Stimulated activated CD4-positive, alpha-beta T cell treated with anti-CD3 and anti-CD28 coated beads, Interleukin-1b, Interleukin-23, amount 100 ng/mL, for 24 hours (primary cell): ENCODE data around the gene RIOK1.
A peak's percentile ranks its signal among the peaks of the same experiment; 100 is the strongest.
"Not testable (repeated sequence)": the region's sequence is repeated elsewhere in the genome, so short reads cannot be mapped to it uniquely, and the experiment has no call there.

Experiments
- DNase-seq, 4 experiments: peaks; one replicate each; pipeline ENCODE4 v3.0.0-alpha.2; 2020; ENCODE audit warnings: low read depth in 4 of 4, low spot score in 1 of 4

RIOK1 gene

GRCh38 chr6:7389451-7390225 lies at the start of gene RIOK1, which contains the start of gene CAGE1:
Gene RIOK1, plus strand, starts transcription at chr6:7389808. Its CDS starts 195 bp downstream, at chr6:7390003.
Gene CAGE1, minus strand, starts transcription at chr6:7389742. Its CDS starts 2,569 bp downstream, at chr6:7387173.
- peak; percentile 92 to 94 (median 92) for DNase-seq

DNA sequence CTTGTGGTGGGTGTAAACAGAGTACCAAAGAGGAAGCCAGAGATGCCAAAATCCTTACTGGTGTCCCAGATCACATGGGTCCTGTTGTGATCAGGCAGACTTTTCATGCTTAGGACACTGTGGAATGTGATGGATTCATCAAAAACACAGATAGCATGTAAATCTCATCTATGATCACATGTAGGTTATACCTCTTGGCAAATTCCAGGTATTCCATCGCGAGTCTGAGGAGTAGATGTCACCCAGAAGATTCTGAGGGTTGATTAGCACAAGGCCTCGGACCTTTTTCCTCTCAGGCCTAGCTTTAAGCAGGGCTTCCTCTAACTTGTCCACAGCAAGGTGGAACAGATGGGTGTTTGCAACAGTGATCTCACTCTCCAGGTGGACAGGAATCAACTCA lies 48.3 kb upstream of the RIOK1 start:
- no peak for DNase-seq

DNA sequence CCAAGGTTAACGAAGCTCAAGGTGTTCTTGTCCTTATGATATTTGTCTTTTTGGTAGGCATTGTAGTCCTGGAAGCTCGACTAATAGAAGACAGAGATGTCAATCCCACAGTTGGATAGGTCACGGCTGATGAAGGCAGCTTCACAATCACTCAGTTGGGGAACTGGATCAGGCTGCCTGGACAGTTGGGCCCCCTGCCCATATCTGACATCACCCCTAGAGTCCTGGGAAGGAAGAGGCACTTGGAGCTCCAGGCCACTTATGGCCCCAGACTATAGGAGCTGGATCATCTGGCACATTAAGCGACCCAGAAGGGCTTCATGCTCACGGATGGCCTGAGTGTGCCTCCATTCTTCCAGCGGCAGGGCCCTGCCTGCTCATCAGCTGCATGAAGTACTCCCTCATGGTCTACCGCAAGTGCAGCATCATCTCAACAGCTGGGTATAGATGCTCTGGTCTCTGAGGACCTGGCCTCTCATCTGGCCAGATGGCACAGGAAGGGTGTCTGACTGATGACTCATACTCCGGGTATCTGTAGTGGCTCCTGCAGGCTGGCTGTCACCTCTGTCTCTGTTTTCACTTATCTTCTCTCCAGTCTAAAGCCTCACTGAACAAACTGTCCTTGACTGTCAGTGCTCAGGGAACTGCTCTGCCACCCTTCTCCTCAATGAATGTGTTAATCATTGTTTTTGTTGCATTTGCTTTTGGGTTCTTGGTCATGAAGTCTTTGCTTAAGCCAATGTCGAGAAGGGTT lies 47.4 kb upstream of the RIOK1 start:
- DNase-seq: no peak

- DNase-seq: no peak
These were observed 45.8 kb upstream of the RIOK1 start for GRCh38 chr6:7343546-7344475.

GRCh38 chr6:7344773-7345450 lies 44.7 kb upstream of the RIOK1 start:
- DNase-seq: not testable (repeated sequence)

DNA sequence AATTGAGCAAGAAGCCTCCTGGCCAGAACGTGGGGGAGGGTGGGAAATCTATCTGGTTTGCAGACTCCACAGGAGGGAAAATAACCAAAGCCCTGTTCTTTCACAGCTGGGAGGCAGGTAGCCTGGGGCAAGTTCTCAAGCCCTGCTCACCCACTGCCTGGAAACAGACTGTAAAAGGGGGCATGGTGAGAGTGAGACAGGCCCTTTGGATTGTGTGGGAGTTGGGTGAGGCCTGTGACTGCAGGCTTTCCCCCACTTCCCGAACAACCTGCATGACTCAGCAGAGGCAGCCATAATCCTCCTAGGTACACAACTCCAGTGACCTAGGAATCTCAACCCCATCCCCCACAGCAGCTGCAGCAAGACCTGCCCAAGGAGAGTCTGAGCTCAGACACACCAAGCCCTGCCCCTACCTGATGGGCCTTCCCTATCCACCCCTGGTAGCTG lies 42.0 kb upstream of the RIOK1 start:
- not testable (repeated sequence) for DNase-seq

- DNase-seq: not testable (repeated sequence)
These were observed 39.0 kb upstream of the RIOK1 start for GRCh38 chr6:7350591-7350990.

GRCh38 chr6:7351916-7352315 lies 37.7 kb upstream of the RIOK1 start:
- DNase-seq: not testable (repeated sequence)

- DNase-seq: no peak
These were observed 22.2 kb upstream of the RIOK1 start for GRCh38 chr6:7367408-7367807.

- no peak for DNase-seq
These were observed 15.9 kb upstream of the RIOK1 start for GRCh38 chr6:7373739-7374138.

- no peak for DNase-seq
These were observed 11.6 kb upstream of the RIOK1 start for GRCh38 chr6:7377961-7378360.

- DNase-seq: no peak
These were observed 10.9 kb upstream of the RIOK1 start for GRCh38 chr6:7378740-7379139.

DNA sequence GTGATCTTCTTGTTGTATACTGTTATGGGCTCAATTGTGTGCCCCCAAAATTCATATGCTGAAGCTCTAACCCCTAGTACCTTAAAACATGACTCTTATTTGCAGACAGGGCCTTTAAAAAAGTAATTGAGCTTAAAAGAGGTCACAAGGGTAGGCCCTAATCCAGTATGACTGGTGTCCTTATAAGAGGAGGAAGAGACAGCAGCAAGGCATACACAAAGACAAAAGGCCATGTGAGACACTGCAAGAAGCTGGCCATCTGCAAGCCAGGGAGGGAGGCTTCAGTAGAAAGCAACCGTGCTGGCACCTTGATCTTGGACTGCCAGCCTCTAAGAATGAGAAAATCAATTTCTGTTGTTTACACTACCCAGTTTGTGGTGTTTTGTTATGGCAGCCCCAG lies 8.5 kb upstream of the RIOK1 start:
- DNase-seq: no peak

DNA sequence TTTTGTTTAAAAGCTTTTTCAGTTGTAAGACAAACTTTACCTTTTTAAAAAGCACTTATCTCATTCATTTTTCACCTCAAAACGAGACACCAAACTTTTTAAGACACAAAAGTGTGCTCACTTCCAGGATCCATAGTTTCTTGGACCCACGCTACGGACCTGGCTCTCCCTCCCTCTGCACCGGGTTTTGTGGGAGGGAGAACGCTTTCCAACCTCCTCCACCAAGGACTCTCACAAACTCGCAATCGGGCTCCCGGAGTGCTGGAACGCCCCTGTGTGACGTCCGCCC lies 502 bp upstream of the RIOK1 start:
- DNase-seq: no peak

- DNase-seq: no peak
These were observed 744 bp downstream of the RIOK1 start for GRCh38 chr6:7390226-7390878.

DNA sequence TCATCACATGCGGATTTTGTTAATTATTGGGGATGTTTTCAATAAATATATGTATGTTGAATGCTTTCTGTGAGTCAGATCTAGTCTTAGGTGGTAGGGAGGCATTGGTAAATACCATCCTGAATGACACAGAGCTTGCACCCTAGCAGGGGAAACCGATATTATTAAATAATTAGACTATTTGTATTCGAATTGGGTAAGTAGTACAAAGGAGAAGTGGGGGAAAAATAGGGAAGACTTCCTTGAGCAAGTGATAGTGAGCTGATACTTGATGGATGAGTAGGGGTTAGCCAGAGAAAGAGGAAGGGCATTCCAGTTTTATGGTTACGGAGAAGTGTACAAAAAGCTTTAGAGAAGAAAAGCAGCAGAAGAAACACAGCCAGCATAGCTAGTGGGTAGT lies 1.5 kb downstream of the RIOK1 start:
- DNase-seq: no peak

GRCh38 chr6:7392402-7392801 lies 2.8 kb downstream of the RIOK1 start:
- no peak for DNase-seq

DNA sequence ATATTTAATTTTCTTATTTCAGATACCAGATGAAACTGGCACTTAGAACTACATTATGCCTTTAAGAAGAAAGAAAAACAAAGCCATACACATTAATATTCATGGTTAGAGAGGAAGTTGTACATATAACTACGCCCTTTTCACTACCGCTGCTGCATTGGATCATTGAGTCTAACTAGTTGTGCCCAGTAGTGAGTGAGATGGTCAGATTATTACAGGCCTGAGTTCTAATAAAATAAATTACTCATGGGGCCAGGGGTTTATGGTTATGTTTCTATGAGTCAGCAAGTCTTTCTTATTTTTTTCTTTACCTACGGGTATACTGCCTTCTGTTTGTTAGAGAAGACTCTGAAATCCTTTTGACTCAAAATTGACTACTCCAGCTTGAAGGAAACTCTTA lies 11.5 kb downstream of the RIOK1 start:
- no peak for DNase-seq

GRCh38 chr6:7402716-7403115 lies 13.1 kb downstream of the RIOK1 start:
- DNase-seq: no peak

DNA sequence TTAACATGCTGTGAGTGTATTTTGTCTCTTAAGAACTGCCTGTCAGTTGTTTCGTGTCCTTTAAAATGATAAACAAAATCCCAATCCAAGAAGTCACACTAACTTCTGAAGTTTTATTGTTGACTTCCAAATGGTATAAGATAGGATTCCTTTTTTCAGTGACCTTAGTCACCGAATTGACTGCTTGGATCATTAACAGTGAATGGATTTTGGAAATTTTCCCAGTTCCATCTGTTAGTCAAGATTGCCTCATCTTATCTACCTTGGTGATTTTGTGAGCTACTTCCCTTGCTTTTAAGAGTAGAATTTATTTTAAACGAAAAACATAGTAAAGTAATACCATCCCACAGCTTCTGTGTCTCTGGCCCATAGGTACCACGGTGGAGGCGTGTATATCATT lies 14.9 kb downstream of the RIOK1 start:
- no peak for DNase-seq
